CD8-positive, alpha-beta memory T cell (primary cell): ENCODE results near the gene MYMK. TPM values are rescaled to one million over a fixed set of nuclear protein-coding genes. Genes with fewer than 3 reads are reported as not detected.

Experiments
- CTCF ChIA-PET: fragments of 350-600 bp; sonication (Branson Sonifier 250); formaldehyde crosslinking; loops from one replicate; lab custom pipeline; 2021; ENCODE audit warnings: antibody characterized with exemption; lab: Charles Lee
- POLR2A ChIA-PET: fragments of 350-600 bp; sonication (Branson Sonifier 250); formaldehyde crosslinking; loops from one replicate; lab custom pipeline; 2021; ENCODE audit warnings: antibody characterized with exemption; lab: Charles Lee
- DNase-seq, 5 donors: peaks; one replicate each; pipeline versions ENCODE4 v3.0.0 to v3.0.0-alpha.2; 2020 to 2022; ENCODE audit warnings: mixed read lengths in 1 of 5
- H3K27ac ChIP-seq: one replicate; pipeline ENCODE4 v1.7.0; 2013; ENCODE audit warnings: low read depth, mild to moderate bottlenecking, low read length, moderate library complexity
- H3K27me3 ChIP-seq: 2 replicates; pipeline ENCODE4 v1.7.0; 2013; ENCODE audit warnings: low read length, mild to moderate bottlenecking; ENCODE audit not compliant: insufficient read depth, poor library complexity, severe bottlenecking
- H3K36me3 ChIP-seq: 2 replicates; pipeline ENCODE4 v1.7.0; 2013; ENCODE audit warnings: mild to moderate bottlenecking, low read length, moderate library complexity; ENCODE audit not compliant: insufficient read depth
- H3K4me1 ChIP-seq: 2 replicates; pipeline ENCODE4 v1.7.0; 2013; ENCODE audit warnings: mild to moderate bottlenecking, low read length, moderate library complexity; ENCODE audit not compliant: insufficient read depth
- H3K4me3 ChIP-seq: 2 replicates; pipeline ENCODE4 v1.7.0; 2013; ENCODE audit warnings: mild to moderate bottlenecking, low read length
- H3K9me3 ChIP-seq: 2 replicates; pipeline ENCODE4 v1.7.0; 2013; ENCODE audit warnings: mild to moderate bottlenecking, low read length
- H3K27ac Mint-ChIP-seq, 8 donors: one replicate each; pipeline ENCODE4 v1.8.0; 2020 to 2021; ENCODE audit warnings: mixed read lengths in 8 of 8, mild to moderate bottlenecking in 6 of 8, inconsistent platforms in 3 of 8, moderate library complexity in 3 of 8
- H3K27me3 Mint-ChIP-seq, 2 donors: one replicate each; pipeline ENCODE4 v1.8.0; 2020 to 2021; ENCODE audit warnings: mixed read lengths in 2 of 2, mild to moderate bottlenecking in 1 of 2, moderate library complexity in 1 of 2
- H3K36me3 Mint-ChIP-seq, 3 donors: one replicate each; pipeline ENCODE4 v1.8.0; 2020 to 2021; ENCODE audit warnings: mixed read lengths in 3 of 3, inconsistent platforms in 1 of 3, mild to moderate bottlenecking in 1 of 3
- H3K4me1 Mint-ChIP-seq, 3 donors: one replicate each; pipeline ENCODE4 v1.8.0; 2020 to 2021; ENCODE audit warnings: mixed read lengths in 3 of 3, inconsistent platforms in 1 of 3, mild to moderate bottlenecking in 1 of 3
- H3K4me3 Mint-ChIP-seq, 7 donors: one replicate each; pipeline ENCODE4 v1.8.0; 2020 to 2021; ENCODE audit warnings: mixed read lengths in 7 of 7, mild to moderate bottlenecking in 6 of 7, moderate library complexity in 4 of 7, inconsistent platforms in 2 of 7
- H3K9me3 Mint-ChIP-seq, 5 donors: one replicate each; pipeline ENCODE4 v1.8.0; 2020 to 2022; ENCODE audit warnings: mixed read lengths in 5 of 5, mild to moderate bottlenecking in 3 of 5, moderate library complexity in 2 of 5, inconsistent platforms in 1 of 5
- polyA plus RNA-seq: library from polyadenylated mRNA; unstranded; fragments of 300-500 nt; fragmentation: Illumina TruSeq; gene quantifications from one replicate; pipeline ENCODE4 v1.2.3, GENCODE V29; 2021
- total RNA-seq, 2 experiments: library from RNA; stranded (reverse); gene quantifications; one replicate each; pipeline ENCODE4 v1.2.3, GENCODE V29; 2021

MYMK gene
- total and polyA plus RNA-seq, 3 experiments from 2014 or later, result not detected

DNA sequence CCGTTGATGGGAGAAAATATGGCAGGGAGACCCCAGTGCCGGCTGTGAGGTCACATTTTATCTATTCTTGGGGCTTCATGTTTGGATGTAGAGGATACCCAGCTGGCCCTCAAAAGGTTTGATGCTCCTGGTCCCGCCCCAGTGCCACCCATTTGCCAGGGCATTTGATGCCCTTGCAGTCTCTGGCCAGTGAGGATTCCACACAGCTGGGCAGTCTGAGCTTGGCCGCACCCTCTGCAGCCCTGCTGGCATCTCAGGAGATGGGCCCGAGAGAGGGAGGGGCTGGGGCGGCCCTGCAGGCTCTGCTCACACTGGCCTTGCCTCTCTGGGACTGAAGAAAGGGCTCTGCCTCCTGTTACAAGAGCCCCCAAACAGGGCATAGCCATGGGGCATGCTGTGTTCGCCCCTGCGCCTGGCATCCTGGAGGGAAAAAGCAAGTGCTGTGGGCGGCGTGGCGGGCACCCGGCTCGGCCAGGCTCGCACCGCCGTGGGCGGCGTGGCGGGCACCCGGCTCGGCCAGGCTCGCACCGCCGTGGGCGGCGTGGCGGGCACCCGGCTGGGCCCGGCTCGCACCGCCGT is 37.3 kb upstream of the MYMK start:
- ChIA-PET POLR2A (no interaction called here), CTCF (interaction anchor here (0.6 kb wide), 1 partner anchor 427 kb away, joined by 3 read pairs; no protein-coding TSS in a partner anchor)
- Mint-ChIP-seq H3K27ac (no peak overlapping the region), H3K9me3 (no peaks in the 10 kb centered on the region), H3K4me3 (no peak overlapping the region), H3K4me1 (peaks cover 0 to 10% (median 10%) of the 10 kb centered on the region in 3 donors), H3K27me3 (peaks cover 14 to 16% of the 10 kb centered on the region in 2 donors), H3K36me3 (no peaks in the 10 kb centered on the region)
- H3K27me3 ChIP-seq, result no peaks in the 10 kb centered on the region
- H3K9me3 ChIP-seq, result no peaks in the 10 kb centered on the region
- no peak for DNase-seq
- H3K4me1 ChIP-seq, result no peaks in the 10 kb centered on the region
- no peak overlapping the region for H3K4me3 ChIP-seq
- H3K36me3 ChIP-seq, result no peaks in the 10 kb centered on the region
- no peak overlapping the region for H3K27ac ChIP-seq

DNA sequence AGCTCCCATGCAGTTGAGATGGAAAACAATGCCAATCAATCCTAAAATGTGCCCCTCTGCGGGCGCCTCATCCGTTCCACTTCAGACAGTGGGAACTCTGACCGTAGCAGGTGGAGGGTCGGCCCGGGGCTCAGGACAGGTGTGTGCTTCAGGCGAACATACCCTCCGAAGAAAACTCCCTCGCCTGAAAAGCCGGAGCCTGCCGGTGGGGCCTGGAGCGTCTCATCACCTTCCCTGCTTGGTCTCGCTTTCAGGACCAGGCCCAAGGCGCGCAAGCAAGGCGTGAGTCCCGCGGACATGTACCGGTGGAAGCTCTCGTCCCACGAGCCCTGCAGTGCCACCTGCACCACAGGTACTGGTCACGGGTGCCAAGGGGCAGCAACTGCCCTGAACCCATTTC is 36.2 kb upstream of the MYMK start:
- CTCF ChIA-PET, result no interaction called here
- no peak overlapping the region for H3K4me3 Mint-ChIP-seq

GRCh38 chr9:133560311-133560710 is 35.6 kb upstream of the MYMK start:
- H3K4me1 ChIP-seq, result no peaks in the 10 kb centered on the region
- CTCF ChIA-PET, result no interaction called here
- peaks cover 14 to 20% of the 10 kb centered on the region in 2 donors for H3K27me3 Mint-ChIP-seq

More for the DNA sequence above, 36.2 kb upstream of the MYMK start:
- no peak overlapping the region for H3K27ac ChIP-seq
- Mint-ChIP-seq H3K4me1 (peaks cover 0 to 10% (median 10%) of the 10 kb centered on the region in 3 donors), H3K36me3 (no peaks in the 10 kb centered on the region), H3K27me3 (peaks cover 14 to 20% of the 10 kb centered on the region in 2 donors), H3K9me3 (no peaks in the 10 kb centered on the region), H3K27ac (no peak overlapping the region)
- no peak for DNase-seq
- POLR2A ChIA-PET, result no interaction called here
- no peak overlapping the region for H3K4me3 ChIP-seq
- H3K9me3 ChIP-seq, result no peaks in the 10 kb centered on the region
- no peaks in the 10 kb centered on the region for H3K36me3 ChIP-seq
- no peaks in the 10 kb centered on the region for H3K27me3 ChIP-seq
- no peaks in the 10 kb centered on the region for H3K4me1 ChIP-seq

GRCh38 chr9:133558191-133559126 is 33.7 kb upstream of the MYMK start:
- Histone ChIP-seq H3K4me3 (no peak overlapping the region), H3K27me3 (no peaks in the 10 kb centered on the region), H3K27ac (no peak overlapping the region), H3K36me3 (no peaks in the 10 kb centered on the region), H3K4me1 (no peaks in the 10 kb centered on the region), H3K9me3 (no peaks in the 10 kb centered on the region)
- Mint-ChIP-seq H3K4me1 (peaks cover 0 to 10% (median 9%) of the 10 kb centered on the region in 3 donors), H3K27me3 (peaks cover 16 to 24% of the 10 kb centered on the region in 2 donors), H3K4me3 (peak overlapping the region in 2 of 7 donors; percentile 23 to 28), H3K36me3 (no peaks in the 10 kb centered on the region), H3K27ac (peak overlapping the region in 1 of 8 donors; percentile 38), H3K9me3 (no peaks in the 10 kb centered on the region)
- ChIA-PET POLR2A (no interaction called here), CTCF (no interaction called here)
- DNase-seq, result peak in 1 of 5 donors; percentile 10

More at GRCh38 chr9:133560311-133560710, 35.6 kb upstream of the MYMK start:
- Histone ChIP-seq H3K27me3 (no peaks in the 10 kb centered on the region), H3K36me3 (no peaks in the 10 kb centered on the region), H3K4me3 (no peak overlapping the region), H3K27ac (no peak overlapping the region), H3K9me3 (no peaks in the 10 kb centered on the region)
- no peak for DNase-seq
- H3K4me1 Mint-ChIP-seq, result peaks cover 0 to 10% (median 10%) of the 10 kb centered on the region in 3 donors
- H3K36me3 Mint-ChIP-seq, result no peaks in the 10 kb centered on the region
- POLR2A ChIA-PET, result no interaction called here
- H3K27ac Mint-ChIP-seq, result no peak overlapping the region
- H3K4me3 Mint-ChIP-seq, result no peak overlapping the region
- H3K9me3 Mint-ChIP-seq, result no peaks in the 10 kb centered on the region

GRCh38 chr9:133557581-133557980 is 32.8 kb upstream of the MYMK start:
- CTCF ChIA-PET, result no interaction called here
- H3K36me3 ChIP-seq, result no peaks in the 10 kb centered on the region
- no peaks in the 10 kb centered on the region for H3K4me1 ChIP-seq
- Mint-ChIP-seq H3K9me3 (no peaks in the 10 kb centered on the region), H3K27ac (no peak overlapping the region), H3K36me3 (no peaks in the 10 kb centered on the region), H3K27me3 (peaks cover 16 to 25% of the 10 kb centered on the region in 2 donors), H3K4me3 (no peak overlapping the region), H3K4me1 (peaks cover 0 to 8% (median 5%) of the 10 kb centered on the region in 3 donors)
- H3K4me3 ChIP-seq, result no peak overlapping the region
- H3K9me3 ChIP-seq, result no peaks in the 10 kb centered on the region
- POLR2A ChIA-PET, result no interaction called here
- no peak for DNase-seq
- no peaks in the 10 kb centered on the region for H3K27me3 ChIP-seq
- no peak overlapping the region for H3K27ac ChIP-seq

GRCh38 chr9:133556354-133556753 is 31.6 kb upstream of the MYMK start:
- ChIA-PET CTCF (no interaction called here), POLR2A (no interaction called here)
- H3K27ac ChIP-seq, result no peak overlapping the region
- no peaks in the 10 kb centered on the region for H3K9me3 ChIP-seq
- DNase-seq, result no peak
- no peaks in the 10 kb centered on the region for H3K27me3 ChIP-seq
- H3K4me1 Mint-ChIP-seq, result peaks cover 0 to 7% (median 5%) of the 10 kb centered on the region in 3 donors
- no peaks in the 10 kb centered on the region for H3K9me3 Mint-ChIP-seq
- no peaks in the 10 kb centered on the region for H3K4me1 ChIP-seq
- no peak overlapping the region for H3K27ac Mint-ChIP-seq
- no peaks in the 10 kb centered on the region for H3K36me3 ChIP-seq
- H3K36me3 Mint-ChIP-seq, result no peaks in the 10 kb centered on the region
- no peak overlapping the region for H3K4me3 ChIP-seq
- no peak overlapping the region for H3K4me3 Mint-ChIP-seq
- H3K27me3 Mint-ChIP-seq, result peaks cover 16 to 25% of the 10 kb centered on the region in 2 donors

- Mint-ChIP-seq H3K27me3 (peaks cover 21 to 31% of the 10 kb centered on the region in 2 donors), H3K4me3 (no peak overlapping the region), H3K27ac (no peak overlapping the region), H3K36me3 (no peaks in the 10 kb centered on the region), H3K9me3 (no peaks in the 10 kb centered on the region), H3K4me1 (peaks cover 0 to 7% (median 5%) of the 10 kb centered on the region in 3 donors)
- DNase-seq, result no peak
- Histone ChIP-seq H3K36me3 (no peaks in the 10 kb centered on the region), H3K27me3 (no peaks in the 10 kb centered on the region), H3K27ac (no peak overlapping the region), H3K4me3 (no peak overlapping the region), H3K4me1 (no peaks in the 10 kb centered on the region), H3K9me3 (no peaks in the 10 kb centered on the region)
- POLR2A ChIA-PET, result no interaction called here
- CTCF ChIA-PET, result no interaction called here
Observed at GRCh38 chr9:133554729-133555128, 30.0 kb upstream of the MYMK start.
